GM12872 (cell line): ENCODE results near the gene LPP.

Source experiments
- TF ChIP-seq, protein P1 (sequence below): IDR thresholded peaks from 3 replicates; pipeline ENCODE4 v1.5.1; 2011; ENCODE audit warnings: low read depth, mild to moderate bottlenecking, low read length, moderate library complexity; ENCODE audit not compliant: insufficient read depth

The LPP gene

DNA sequence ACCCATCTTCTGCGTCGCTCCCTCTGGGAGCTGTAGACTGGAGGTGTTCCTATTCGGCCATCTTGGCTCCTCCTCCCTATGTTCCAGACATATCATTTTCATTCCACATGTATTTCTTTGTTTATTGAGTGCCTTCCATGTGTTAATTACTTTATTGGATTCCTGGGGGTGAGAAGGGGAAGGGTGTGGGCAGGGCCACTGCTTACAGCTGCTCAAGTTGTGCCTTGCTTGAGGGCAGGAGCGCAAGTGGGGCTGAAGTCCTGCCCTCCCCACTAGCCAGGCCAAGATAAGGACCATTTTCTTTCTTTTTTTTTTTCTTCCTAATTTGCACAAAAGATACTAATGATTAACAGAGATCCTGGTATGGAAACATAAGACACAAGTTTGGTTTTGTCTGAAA lies 224.8 kb downstream of the LPP start:
- TF ChIP-seq, protein P1, sequence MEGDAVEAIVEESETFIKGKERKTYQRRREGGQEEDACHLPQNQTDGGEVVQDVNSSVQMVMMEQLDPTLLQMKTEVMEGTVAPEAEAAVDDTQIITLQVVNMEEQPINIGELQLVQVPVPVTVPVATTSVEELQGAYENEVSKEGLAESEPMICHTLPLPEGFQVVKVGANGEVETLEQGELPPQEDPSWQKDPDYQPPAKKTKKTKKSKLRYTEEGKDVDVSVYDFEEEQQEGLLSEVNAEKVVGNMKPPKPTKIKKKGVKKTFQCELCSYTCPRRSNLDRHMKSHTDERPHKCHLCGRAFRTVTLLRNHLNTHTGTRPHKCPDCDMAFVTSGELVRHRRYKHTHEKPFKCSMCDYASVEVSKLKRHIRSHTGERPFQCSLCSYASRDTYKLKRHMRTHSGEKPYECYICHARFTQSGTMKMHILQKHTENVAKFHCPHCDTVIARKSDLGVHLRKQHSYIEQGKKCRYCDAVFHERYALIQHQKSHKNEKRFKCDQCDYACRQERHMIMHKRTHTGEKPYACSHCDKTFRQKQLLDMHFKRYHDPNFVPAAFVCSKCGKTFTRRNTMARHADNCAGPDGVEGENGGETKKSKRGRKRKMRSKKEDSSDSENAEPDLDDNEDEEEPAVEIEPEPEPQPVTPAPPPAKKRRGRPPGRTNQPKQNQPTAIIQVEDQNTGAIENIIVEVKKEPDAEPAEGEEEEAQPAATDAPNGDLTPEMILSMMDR = no peak

DNA sequence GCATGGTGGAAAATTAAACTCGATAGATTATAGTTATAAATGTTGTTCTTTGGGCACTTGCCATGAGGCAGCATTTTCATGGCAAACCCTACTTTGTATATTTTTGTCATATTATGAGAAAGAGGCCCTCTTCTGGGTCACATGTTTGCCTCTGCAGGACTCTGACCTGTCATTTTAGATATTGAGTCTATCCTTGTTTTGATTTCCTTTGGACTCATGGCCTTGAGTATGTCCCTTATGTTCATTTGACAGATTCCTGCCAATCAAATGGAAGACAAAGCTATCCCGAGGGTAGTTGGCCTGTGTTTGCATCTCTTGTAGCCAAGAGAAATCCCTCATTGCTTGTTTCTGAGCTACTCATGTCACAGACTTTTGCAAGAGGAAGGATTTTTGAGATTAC lies 226.3 kb downstream of the LPP start:
- TF ChIP-seq, protein P1 = no peak

DNA sequence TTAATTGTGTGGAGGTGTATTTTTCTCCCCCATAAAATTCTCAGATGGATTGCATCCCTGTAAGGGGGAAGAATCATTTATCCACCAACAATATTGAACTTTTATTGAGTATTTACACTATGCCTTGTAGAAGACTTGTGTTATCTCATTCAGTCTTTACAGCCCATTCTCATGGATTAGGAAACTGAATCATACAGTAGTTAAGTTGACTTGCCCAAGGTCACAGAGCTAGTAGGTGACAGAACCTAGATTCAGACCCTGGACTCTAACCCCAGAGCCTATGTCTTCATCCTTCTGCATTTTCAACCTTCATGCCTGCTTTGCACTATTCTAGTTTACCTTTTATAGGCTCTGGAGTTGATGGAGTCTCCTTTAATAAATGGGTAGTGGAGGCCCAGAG lies 226.8 kb downstream of the LPP start:
- TF ChIP-seq, protein P1 = no peak

DNA sequence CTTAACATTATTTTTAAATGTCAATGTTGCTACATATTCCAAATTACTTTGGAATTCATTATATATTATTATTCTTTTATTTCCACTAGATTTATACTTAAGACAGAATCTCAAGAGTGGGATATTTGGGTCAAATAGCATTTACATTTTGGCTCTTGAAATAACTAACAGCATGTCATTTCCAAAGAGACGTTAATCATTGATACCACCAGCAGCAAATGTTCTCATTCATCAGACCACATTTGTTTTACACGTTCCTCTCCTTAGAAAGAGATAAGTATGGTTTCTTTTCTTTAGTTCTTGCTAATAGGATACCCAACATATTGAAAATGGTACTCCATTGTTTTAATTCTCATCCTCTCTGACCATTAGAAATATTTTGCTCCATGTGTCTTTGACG lies 229.8 kb downstream of the LPP start:
- TF ChIP-seq, protein P1 = no peak

DNA sequence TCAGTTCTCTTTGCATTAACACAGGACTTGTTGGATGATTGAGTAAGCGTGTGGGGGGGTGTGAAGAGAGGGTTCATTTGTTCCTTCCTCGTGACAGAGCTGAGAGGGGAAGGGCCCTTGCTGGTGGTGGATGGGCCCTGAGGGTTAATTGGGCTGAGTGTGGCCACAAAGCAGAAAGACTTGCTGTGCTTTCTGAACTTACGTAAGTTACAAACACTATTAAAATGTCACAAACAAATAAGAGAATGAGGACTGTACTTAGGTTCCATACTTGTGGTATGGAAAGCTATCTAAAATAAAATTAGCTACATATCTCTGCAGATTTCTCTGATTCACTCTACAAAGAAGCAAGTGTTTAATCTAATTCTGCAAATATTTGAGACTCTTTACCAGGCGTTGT lies 231.3 kb downstream of the LPP start:
- TF ChIP-seq, protein P1 = no peak

DNA sequence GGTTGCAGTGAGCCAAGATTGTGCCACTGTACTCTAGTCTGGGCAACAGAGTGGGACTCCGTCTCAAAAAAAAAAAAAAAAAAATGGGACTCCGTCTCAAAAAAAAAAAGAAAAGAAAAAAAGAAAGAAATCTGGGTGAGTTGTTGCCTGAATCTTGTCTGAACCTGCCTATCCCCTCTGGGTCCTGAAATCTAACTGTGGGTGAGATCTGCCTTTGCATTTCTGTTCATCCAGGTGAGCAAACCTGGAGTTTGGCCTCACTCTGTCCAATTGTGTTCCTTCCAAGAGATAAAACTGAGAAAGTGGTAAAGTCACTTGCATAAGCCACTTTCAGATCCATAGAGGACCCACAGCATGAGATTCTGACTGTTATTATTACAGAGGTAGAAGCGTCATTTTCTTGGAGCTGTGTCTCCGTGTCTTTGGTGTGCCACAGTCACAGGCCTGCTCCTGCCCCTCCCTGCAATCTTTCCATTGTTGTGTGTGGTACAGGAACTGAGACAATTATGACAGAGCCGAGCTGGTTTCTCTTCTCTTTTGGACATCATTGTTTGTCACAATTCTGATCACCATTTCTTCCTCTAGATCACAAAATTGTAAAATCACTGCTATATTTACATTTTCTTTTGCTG lies 235.9 kb downstream of the LPP start:
- TF ChIP-seq, protein P1 = no peak

DNA sequence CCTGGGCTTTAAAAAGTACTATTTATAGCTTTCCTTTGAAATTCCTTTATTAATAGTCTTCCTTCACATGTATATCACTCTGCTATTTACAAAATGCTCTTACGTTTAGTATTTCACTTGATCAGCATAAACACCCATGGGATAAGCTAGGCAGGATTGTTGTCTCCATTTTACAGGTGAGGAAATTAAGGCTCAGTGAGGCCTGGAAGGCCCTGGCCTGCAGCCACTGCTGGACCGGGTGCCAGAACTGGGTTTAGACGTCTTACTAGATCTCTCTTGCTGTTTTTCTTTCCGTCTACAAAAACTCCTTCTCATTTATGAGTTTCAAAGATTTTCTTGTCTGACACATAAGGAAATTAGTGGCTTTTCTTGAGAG lies 236.4 kb downstream of the LPP start:
- TF ChIP-seq, protein P1 = no peak
